NOMO-1 treated with dmso at 0.1 percent for 144 hours (cell line): ENCODE data around the gene ZNF576.
"Not testable (repeated sequence)": the region's sequence is repeated elsewhere in the genome, so short reads cannot be mapped to it uniquely, and the experiment has no call there.

ENCODE experiments used
- DNase-seq: peaks from one replicate; lab custom pipeline; 2025; ENCODE audit not compliant: unreplicated experiment; lab: John Stamatoyannopoulos, UW

The ZNF576 gene

DNA sequence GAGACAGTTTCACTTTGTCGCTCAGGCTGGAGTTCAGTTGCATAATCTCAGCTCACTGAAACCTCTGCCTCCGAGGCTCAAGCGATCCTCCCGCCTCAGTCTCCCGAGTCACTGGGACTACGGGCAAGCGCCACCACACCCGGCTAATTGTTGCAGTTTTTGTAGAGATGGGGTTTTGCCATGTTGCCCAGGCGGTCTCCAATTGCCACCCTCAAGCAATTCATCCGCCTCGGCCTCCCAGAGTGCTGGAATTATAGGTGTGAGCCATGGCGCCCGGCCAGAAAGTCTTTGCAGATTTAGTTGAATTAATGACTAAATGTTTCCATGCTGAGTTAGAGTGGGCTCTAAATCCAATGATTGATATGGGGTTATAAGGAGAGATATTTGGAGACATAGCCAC, 47.8 kb downstream of the ZNF576 start:
- DNase-seq, result no peak

DNA sequence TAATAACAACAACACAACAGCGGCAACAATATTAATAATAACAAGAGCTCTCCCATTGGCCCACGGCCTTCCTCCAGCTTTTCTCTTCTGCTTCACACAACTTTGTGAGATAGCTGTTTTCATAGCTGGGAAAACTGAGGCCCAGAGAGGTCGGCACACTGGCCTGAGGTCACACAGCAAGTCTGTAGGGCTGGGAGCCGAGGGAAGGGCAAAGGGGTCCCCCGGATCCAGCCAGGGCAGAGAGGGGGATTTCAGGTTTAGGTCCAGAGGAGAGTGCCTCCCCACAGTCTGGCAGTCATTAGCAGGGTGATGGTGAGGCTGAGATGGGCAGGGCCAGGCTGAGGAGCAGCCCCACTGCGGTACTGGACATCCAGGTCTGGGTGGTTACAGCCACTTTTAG, 52.2 kb downstream of the ZNF576 start:
- DNase-seq, result no peak

DNA sequence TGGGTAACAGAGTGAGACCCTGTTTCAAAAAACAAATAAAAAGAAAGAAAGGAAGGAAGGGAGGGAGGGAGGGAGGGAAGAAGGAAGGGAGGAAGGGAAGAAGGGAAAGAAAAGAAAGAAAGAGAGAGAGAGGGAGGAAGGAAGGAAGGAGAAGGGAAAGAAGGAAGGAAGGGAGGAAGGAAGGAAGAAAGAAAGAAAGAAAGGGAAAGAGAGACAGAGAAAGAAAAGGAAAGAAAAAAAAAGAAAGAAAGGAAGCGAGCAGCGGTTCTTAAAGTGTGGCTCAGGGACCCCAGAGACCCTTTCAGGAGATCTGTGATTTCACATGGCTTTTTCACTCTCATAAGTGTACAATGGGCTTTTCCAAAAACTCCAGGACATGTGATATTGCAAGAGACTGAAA, 53.1 kb downstream of the ZNF576 start:
- DNase-seq, result no peak

DNA sequence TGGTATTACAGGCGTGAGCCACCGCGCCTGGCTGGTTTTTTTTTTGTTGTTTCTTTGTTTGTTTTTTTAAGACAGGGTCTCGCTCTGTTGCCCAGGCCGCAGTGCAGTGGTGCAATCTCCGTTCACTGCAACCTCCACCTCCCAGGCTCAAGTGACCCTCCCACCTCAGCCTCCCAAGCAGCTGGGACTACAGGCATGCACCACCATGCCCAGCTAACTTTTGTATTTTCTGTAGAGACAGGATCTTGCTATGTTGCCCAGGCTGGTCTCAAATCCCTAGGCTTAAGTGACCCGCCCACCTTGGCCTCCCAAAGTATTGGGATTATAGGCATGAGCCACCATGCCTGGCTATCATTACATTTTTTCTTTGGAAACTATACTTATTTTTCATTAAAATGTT, 53.9 kb downstream of the ZNF576 start:
- DNase-seq, result not testable (repeated sequence)
